Measurements from ENCODE around the gene ADCK2. TPM values are rescaled to one million over a fixed set of nuclear protein-coding genes. Genes with fewer than 3 reads are reported as not detected.
"Not testable (repeated sequence)": the region's sequence is repeated elsewhere in the genome, so short reads cannot be mapped to it uniquely, and the experiment has no call there.

The ADCK2 gene
- total RNA-seq, 1 experiment from 2014 or later: 7.5 TPM

DNA sequence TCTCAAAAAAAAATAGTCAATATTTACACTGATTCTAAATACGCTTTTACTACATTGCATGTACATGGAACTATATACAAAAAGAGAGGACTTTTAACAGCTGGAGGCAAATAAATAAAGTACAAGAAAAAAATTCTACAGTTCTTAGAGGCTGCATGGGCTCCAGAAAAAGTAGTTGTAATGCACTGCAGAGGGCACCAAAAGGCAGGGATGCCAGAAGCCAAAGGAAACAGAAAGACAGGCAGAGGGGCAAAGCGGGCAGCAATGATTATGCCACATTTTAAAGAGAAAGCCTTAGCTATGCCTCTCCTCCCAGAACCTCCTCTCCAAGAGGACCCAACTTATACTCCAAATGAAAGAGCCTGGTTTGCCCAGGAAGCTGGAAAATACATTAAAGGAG lies 11.6 kb upstream of the ADCK2 start:
- POLR2A ChIA-PET (ENCODE audit: low non-redundant PET): interaction anchor here (0.6 kb wide), 1 partner anchor 118 kb away, joined by 10 read pairs; no protein-coding TSS in a partner anchor
- H3K36me3 ChIP-seq (ENCODE audit: insufficient read depth, low read length, poor library complexity, severe bottlenecking): no peaks in the 10 kb centered on the region
- no peaks in the 10 kb centered on the region for H3K9me3 ChIP-seq (ENCODE audit: low read depth, low read length, poor library complexity, severe bottlenecking)
- no peak overlapping the region for H3K27ac ChIP-seq (ENCODE audit: low read depth, low read length, poor library complexity, severe bottlenecking)
- no TSS peak for BruUV-seq (replicated peaks)
- TF ChIP-seq, protein P1, sequence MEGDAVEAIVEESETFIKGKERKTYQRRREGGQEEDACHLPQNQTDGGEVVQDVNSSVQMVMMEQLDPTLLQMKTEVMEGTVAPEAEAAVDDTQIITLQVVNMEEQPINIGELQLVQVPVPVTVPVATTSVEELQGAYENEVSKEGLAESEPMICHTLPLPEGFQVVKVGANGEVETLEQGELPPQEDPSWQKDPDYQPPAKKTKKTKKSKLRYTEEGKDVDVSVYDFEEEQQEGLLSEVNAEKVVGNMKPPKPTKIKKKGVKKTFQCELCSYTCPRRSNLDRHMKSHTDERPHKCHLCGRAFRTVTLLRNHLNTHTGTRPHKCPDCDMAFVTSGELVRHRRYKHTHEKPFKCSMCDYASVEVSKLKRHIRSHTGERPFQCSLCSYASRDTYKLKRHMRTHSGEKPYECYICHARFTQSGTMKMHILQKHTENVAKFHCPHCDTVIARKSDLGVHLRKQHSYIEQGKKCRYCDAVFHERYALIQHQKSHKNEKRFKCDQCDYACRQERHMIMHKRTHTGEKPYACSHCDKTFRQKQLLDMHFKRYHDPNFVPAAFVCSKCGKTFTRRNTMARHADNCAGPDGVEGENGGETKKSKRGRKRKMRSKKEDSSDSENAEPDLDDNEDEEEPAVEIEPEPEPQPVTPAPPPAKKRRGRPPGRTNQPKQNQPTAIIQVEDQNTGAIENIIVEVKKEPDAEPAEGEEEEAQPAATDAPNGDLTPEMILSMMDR (conservative IDR thresholded peaks at IDR 0.05; ENCODE audit: low read depth, low read length): peak; percentile 32; the same call in 1 of the 2 replicates
- no peak for TF ChIP-seq EZH2 (IDR thresholded peaks at IDR 0.05; ENCODE audit: borderline replicate concordance, low read depth, low read length, poor library complexity, severe bottlenecking)
- CTCF ChIA-PET: no interaction called here
- DNase-seq (ENCODE audit: low spot score): no peak
- H3K27me3 ChIP-seq (replicated peaks; ENCODE audit: insufficient read depth, low read depth, low read length, poor library complexity): no peaks in the 10 kb centered on the region
- no peaks in the 10 kb centered on the region for H3K4me1 ChIP-seq (ENCODE audit: insufficient read depth, low read length, poor library complexity, severe bottlenecking)
- H3K4me3 ChIP-seq (ENCODE audit: low read depth, low read length, poor library complexity, severe bottlenecking): no peak overlapping the region
- intact Hi-C loops (cut with micrococcal nuclease; ENCODE audit: unreplicated experiment): loop anchor here (5.0 kb wide), 1 partner anchor 351 kb away; the partner anchor contains the start of gene MRPS33

DNA sequence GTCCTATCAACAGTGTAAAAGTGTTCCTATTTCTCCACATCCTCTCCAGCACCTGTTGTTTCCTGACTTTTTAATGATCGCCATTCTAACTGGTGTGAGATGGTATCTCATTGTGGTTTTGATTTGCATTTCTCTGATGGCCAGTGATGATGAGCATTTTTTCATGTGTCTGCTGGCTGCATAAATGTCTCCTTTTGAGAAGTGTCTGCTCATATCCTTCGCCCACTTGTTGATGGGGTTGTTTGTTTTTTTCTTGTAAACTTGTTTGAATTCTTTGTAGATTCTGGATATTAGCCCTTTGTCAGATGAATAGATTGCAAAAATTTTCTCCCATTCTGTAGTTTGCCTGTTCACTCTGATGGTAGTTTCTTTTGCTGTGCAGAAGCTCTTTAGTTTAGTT lies 9.8 kb upstream of the ADCK2 start:
- POLR2A ChIA-PET (ENCODE audit: low non-redundant PET); H3K9me3 ChIP-seq (ENCODE audit: low read depth, low read length, poor library complexity, severe bottlenecking); H3K27ac ChIP-seq (ENCODE audit: low read depth, low read length, poor library complexity, severe bottlenecking); H3K27me3 ChIP-seq (replicated peaks; ENCODE audit: insufficient read depth, low read depth, low read length, poor library complexity); H3K4me3 ChIP-seq (ENCODE audit: low read depth, low read length, poor library complexity, severe bottlenecking); H3K36me3 ChIP-seq (ENCODE audit: insufficient read depth, low read length, poor library complexity, severe bottlenecking); H3K4me1 ChIP-seq (ENCODE audit: insufficient read depth, low read length, poor library complexity, severe bottlenecking); DNase-seq (ENCODE audit: low spot score); CTCF ChIA-PET; BruUV-seq (replicated peaks): not testable (repeated sequence)
- intact Hi-C loops (cut with micrococcal nuclease; ENCODE audit: unreplicated experiment): loop anchor here (5.0 kb wide), 1 partner anchor 349 kb away; the partner anchor contains the start of gene MRPS33

DNA sequence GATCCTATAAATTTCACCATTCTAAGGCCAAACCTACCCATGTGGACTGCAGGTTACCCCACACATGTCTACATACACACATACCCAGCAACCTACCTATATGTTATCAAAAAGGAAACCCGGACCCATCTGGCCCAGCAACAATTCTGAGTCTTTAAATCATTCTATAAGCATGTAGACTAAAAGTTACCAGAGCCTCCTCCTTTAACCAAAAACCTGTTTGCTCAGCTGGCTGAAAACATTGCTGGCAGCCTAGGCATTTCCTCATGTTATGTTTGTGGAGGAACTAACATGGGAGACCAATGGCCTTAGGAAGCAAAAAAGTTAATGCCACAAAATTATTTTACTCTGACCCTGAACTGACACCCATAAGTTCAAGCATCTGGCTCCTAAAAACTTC lies 5.3 kb upstream of the ADCK2 start:
- TF ChIP-seq EZH2 (IDR thresholded peaks at IDR 0.05; ENCODE audit: borderline replicate concordance, low read depth, low read length, poor library complexity, severe bottlenecking): no peak
- TF ChIP-seq, protein P1 (conservative IDR thresholded peaks at IDR 0.05; ENCODE audit: low read depth, low read length): no peak
- ChIA-PET POLR2A (ENCODE audit: low non-redundant PET) (no interaction called here), CTCF (no interaction called here)
- Histone ChIP-seq H3K36me3 (ENCODE audit: insufficient read depth, low read length, poor library complexity, severe bottlenecking) (no peaks in the 10 kb centered on the region), H3K4me3 (ENCODE audit: low read depth, low read length, poor library complexity, severe bottlenecking) (no peak overlapping the region), H3K4me1 (ENCODE audit: insufficient read depth, low read length, poor library complexity, severe bottlenecking) (no peaks in the 10 kb centered on the region), H3K27ac (ENCODE audit: low read depth, low read length, poor library complexity, severe bottlenecking) (no peak overlapping the region), H3K27me3 (replicated peaks; ENCODE audit: insufficient read depth, low read depth, low read length, poor library complexity) (no peaks in the 10 kb centered on the region), H3K9me3 (ENCODE audit: low read depth, low read length, poor library complexity, severe bottlenecking) (no peaks in the 10 kb centered on the region)
- no TSS peak for BruUV-seq (replicated peaks)
- no peak for DNase-seq (ENCODE audit: low spot score)
- intact Hi-C loops (cut with micrococcal nuclease; ENCODE audit: unreplicated experiment): no loop called here

DNA sequence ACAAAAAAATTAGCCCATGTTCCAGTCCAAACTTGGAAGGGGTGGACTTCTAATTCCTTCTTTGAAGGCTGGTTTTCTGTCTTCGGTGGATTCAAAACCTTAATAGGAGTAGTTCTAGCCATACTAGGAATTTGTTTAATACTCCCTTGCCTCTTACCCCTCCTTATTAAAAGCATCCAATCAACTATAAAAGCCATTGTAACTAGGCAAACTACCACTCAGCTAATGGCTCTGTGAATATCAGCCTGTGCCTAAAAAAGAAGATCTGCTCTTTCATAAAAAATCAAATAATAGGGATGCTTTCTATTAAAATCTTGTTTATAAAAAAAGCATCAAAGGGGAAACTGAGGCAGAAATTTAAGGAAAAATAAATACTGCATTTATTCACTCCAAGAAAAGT lies 4.1 kb upstream of the ADCK2 start:
- TF ChIP-seq EZH2 (IDR thresholded peaks at IDR 0.05; ENCODE audit: borderline replicate concordance, low read depth, low read length, poor library complexity, severe bottlenecking): no peak
- TF ChIP-seq, protein P1 (conservative IDR thresholded peaks at IDR 0.05; ENCODE audit: low read depth, low read length): no peak
- Histone ChIP-seq H3K36me3 (ENCODE audit: insufficient read depth, low read length, poor library complexity, severe bottlenecking) (no peaks in the 10 kb centered on the region), H3K27ac (ENCODE audit: low read depth, low read length, poor library complexity, severe bottlenecking) (no peak overlapping the region), H3K27me3 (replicated peaks; ENCODE audit: insufficient read depth, low read depth, low read length, poor library complexity) (no peaks in the 10 kb centered on the region), H3K4me1 (ENCODE audit: insufficient read depth, low read length, poor library complexity, severe bottlenecking) (peaks cover 4% of the 10 kb centered on the region), H3K4me3 (ENCODE audit: low read depth, low read length, poor library complexity, severe bottlenecking) (no peak overlapping the region), H3K9me3 (ENCODE audit: low read depth, low read length, poor library complexity, severe bottlenecking) (no peaks in the 10 kb centered on the region)
- DNase-seq (ENCODE audit: low spot score): no peak
- intact Hi-C loops (cut with micrococcal nuclease; ENCODE audit: unreplicated experiment): no loop called here
- ChIA-PET CTCF (no interaction called here), POLR2A (ENCODE audit: low non-redundant PET) (no interaction called here)
- BruUV-seq (replicated peaks): no TSS peak

Data from A673 (cell line).